CD1c-positive myeloid dendritic cell (primary cell): Measurements from ENCODE around the gene DUOXA2.

Source experiments
- DNase-seq: peaks from one replicate; pipeline ENCODE4 v3.0.0-alpha.2; 2016; ENCODE audit errors: extremely low spot score

Gene DUOXA2

GRCh38 chr15:45162771-45163507, 48.8 kb downstream of the DUOXA2 start:
- DNase-seq, result peak; percentile 81

- DNase-seq, result no peak
Observed at GRCh38 chr15:45163508-45163856, 49.4 kb downstream of the DUOXA2 start.

GRCh38 chr15:45164914-45165313, 50.8 kb downstream of the DUOXA2 start:
- no peak for DNase-seq

- DNase-seq, result no peak
Observed at GRCh38 chr15:45165536-45165935, 51.4 kb downstream of the DUOXA2 start.

GRCh38 chr15:45166834-45167630, 52.9 kb downstream of the DUOXA2 start:
- DNase-seq, result peak; percentile 90

GRCh38 chr15:45167631-45168205, 53.6 kb downstream of the DUOXA2 start:
- no peak for DNase-seq
